ENCODE data around the gene LRRC4C.

LRRC4C gene

DNA sequence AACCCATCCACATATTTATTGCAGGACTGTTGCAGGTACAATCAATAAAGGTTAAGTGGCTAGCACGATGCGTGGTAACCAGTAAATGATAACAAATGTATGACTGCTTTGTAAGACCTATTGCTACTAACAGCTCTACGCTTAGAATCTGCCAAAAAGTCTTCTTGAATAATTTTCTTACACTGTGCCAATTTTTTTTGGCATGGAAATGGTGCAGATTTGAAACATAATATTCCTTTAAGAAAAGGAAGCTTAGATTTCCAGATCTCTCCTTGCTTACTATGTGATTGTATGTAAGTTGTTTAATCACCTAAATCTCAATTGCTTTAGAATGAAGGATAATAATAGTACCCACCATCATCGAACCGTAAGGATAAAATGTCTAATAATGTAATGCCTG is 192.0 kb downstream of the LRRC4C start:
- DNase-seq (ENCODE audit: low read depth in 2 of 2, low spot score in 1 of 2): no peak

DNA sequence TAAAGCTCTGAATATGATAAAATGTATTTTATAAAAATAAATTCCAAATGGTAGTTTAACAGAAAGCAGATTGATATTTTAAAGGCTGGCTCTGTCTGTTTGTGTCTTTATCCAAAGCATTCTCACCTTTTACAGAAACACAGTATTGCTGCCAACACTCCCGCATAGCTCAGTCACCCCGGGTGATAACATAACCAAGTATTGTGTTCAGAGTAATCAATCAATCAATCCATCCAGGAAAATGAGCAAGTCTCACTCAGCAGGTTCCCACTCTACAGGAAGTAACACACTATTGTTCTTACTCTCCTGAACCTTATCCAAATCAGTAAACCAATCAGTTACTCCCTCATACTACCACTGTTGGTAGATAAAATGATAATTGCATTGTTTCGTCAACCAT is 203.4 kb downstream of the LRRC4C start:
- DNase-seq (ENCODE audit: low read depth in 2 of 2, low spot score in 1 of 2): no peak

DNA sequence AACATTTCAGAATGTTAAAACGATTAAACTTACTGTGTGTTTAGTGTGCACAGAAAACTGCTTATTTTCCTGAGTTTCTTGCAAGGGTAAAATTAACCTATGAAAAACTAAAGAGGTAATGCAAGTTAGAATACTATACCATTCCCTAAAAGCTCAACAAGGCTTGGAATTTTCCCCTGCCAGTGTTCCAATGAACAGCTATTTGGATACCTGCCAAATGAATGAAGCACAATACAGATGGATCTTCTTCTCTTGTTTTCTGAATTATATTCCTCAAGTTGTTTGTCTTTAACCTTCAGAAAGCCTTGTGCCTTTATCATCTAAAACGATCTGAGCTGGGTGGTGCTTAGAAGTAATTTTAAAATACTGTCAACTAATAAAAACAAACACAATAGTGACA is 204.5 kb downstream of the LRRC4C start:
- DNase-seq (ENCODE audit: low read depth in 2 of 2, low spot score in 1 of 2): no peak

DNA sequence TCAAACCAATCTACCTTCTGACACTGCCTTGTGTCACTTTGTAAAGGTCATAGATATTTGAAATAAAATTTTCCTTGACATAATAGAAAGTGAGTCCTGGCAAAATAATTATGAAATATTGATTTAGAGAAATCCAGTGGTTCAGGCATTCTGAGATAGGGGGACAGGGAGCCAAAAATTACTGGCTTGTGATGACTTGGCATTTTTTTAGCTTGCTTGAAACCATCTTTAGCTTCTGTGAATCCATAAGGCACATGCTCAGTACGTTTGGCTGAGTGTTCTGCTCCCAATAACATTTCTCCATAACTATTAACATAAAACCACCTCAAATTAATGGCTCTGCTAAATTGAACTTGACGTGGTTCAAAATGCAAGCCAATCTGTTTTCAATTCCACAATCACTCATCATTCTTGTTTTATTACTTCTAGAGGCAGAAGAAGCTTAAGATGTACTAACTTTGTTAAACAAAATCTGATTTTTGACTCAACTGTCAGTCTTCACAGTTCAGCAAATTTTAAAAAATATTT is 209.0 kb downstream of the LRRC4C start:
- no peak for DNase-seq (ENCODE audit: low read depth in 2 of 2, low spot score in 1 of 2)

DNA sequence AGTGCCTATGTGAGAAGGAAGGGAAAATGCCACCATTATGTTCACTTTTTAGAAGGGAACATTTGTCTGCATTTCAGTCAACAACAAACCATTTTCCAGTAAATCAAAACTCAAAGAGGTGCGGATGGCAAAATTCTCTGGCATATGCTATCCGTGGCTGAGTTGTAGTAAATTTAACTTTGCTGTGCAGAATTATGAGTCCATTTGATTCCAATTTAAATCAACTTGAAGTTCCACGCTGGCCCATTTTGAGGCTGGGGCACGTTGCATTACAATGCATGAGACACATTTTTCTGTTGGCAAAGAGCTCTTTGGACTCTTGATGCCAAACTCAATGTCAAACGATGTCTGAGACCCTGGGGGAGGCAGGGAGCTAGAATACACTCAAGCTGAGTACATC is 211.8 kb downstream of the LRRC4C start:
- DNase-seq (ENCODE audit: low read depth in 2 of 2, low spot score in 1 of 2): no peak

- DNase-seq (ENCODE audit: low read depth in 2 of 2, low spot score in 1 of 2): no peak
Measured at GRCh38 chr11:41246399-41246745, 213.1 kb downstream of the LRRC4C start.

GRCh38 chr11:41245704-41246398 is 213.6 kb downstream of the LRRC4C start:
- DNase-seq (ENCODE audit: low read depth in 2 of 2, low spot score in 1 of 2): no peak

DNA sequence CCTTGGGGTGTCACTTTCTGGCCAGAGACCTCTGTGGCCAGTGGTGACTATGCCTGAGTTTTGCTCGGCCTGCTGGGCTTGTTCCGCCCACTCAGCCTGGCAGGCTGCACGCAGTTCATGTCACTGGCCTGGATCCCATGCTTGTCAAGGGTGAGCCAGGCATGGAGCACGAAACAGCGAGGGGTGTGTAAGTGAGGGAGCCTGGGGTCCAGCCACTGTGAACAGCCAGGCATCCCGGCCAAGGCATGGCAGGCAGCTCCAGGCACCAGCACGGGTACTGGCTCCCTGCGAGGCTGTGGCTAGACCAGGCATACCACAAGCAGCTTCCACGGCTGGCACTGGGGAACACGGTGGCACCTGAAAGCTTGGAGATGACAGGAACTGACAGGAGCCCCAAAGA is 214.3 kb downstream of the LRRC4C start:
- DNase-seq (ENCODE audit: low read depth in 2 of 2, low spot score in 1 of 2): no peak

DNA sequence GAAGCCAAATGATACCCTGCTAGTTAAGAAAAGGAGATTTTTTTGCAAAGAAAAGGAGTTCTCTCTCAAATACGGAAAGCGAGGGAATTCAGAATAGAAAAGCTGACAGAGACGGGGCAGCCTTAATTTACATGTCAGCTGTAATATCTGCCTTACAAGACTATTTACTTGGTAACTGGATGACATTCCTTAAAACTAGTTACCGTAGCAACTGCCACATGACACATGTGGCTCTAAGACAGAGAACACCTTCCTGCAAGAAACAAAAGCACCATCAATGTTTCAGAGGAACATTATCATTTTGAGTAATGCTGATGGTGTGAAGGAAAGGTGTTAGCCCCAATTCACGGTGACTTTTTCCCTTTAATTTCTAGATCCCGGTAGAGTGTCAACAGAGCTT is 222.1 kb downstream of the LRRC4C start:
- DNase-seq (ENCODE audit: low read depth in 2 of 2, low spot score in 1 of 2): no peak

GRCh38 chr11:41235668-41236067 is 223.8 kb downstream of the LRRC4C start:
- no peak for DNase-seq (ENCODE audit: low read depth in 2 of 2, low spot score in 1 of 2)

DNA sequence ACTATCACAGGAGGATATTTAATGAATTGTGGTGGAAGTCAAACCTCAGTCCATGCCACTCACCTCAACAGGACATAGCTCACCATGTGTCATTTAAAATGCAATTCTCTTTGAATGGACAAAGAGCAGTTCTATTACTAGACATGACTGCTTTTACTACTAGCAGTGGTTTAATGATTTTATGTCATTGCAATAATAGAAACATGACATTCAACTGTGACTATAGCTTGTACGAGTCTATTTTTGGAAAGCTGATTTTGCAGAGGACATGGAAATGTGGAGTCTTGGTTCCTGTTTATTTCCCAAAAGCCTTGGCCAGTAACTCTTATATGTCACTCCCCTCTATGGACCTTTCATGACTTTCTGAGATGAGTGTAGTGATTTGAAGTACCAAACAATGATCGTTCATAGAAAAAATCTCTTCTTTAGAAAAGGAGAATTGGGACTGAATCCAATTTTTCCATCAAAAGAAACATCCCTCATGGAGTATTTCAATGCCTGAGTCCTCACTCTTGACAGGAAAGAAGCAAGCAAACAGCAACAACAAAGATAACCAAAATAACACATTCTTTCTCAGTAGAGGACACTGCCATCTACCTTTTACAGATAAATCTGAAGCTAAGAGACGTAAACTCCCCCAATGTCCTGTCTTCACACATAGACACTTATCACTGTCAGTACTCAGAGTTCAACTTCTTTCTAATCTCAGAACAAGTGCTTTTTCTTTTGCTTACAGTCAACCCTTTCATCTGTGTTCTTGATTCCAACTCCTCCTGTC is 233.4 kb downstream of the LRRC4C start:
- no peak for DNase-seq (ENCODE audit: low read depth in 2 of 2, low spot score in 1 of 2)

DNA sequence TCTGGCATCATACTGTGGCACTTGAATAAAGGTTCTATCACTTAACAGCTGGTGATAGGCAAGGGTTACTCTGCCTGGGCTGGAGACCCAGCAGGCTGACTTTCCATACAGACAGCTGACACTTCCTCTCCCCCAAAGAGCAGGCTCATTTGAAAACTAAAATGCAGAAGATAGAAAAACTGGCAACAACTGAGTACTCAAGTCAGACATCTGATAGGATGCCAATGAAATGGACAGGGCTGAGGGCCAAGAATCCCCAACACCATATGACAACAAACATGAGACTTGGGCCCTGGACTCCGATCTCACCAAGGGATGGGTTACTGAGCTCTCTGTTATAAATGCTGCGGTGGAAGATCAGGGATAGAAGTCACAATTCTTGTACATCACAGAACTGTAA is 237.2 kb downstream of the LRRC4C start:
- DNase-seq (ENCODE audit: low read depth in 2 of 2, low spot score in 1 of 2): no peak

- no peak for DNase-seq (ENCODE audit: low read depth in 2 of 2, low spot score in 1 of 2)
Measured at GRCh38 chr11:41206388-41206787, 253.1 kb downstream of the LRRC4C start.

DNA sequence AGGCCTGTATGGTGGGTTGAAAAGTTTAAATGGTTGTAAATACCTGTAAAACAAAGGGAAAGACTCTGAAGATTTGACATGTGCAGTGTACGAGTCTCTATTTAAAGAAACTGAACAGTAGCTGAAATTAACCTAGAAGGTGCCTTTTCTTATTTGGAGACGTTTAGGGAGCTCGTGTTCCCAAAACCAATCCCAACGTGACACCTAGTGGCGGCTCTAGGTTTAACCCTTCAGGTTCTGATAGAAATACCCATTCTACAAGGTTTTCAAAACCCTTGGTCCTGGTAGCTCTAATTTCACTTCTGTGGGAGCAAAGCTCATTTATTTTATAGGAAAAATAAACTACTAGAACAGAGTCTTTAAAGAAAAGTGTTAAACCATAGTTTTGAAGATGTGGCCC is 258.3 kb downstream of the LRRC4C start:
- DNase-seq (ENCODE audit: low read depth in 2 of 2, low spot score in 1 of 2): no peak

DNA sequence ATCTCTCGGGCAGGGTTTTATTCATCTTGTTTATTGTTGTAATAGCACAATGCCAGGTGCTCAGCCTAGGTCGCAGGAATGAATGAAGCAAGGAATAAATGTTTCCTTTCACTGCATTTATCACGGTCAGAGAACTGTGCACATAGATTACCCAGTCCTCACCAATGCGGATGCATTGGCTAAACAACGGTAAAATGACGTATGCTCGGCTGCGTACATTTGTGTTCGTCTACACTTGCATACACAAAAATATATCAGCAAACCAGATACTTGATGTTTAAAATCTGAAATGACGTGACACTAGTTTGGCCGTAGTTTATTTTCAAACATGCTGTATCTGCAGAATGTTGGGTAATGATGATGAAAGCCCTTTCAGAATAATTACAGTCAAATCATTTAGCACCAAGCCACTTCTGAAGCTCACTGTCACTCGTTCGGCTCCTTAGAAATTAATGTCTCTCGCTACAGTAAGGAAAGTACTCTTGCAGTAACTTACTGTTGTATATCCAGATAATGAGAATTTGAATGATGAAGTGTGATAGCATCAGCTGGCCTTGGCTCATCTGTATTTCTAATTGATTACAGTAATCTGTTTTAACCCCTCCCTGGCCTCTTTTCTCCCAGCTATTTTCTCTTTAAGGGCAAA is 268.9 kb downstream of the LRRC4C start:
- no peak for DNase-seq (ENCODE audit: low read depth in 2 of 2, low spot score in 1 of 2)

- no peak for DNase-seq (ENCODE audit: low read depth in 2 of 2, low spot score in 1 of 2)
Measured at GRCh38 chr11:41189701-41190436, 269.6 kb downstream of the LRRC4C start.

- no peak for DNase-seq (ENCODE audit: low read depth in 2 of 2, low spot score in 1 of 2)
Measured at GRCh38 chr11:41177791-41178190, 281.7 kb downstream of the LRRC4C start.

GRCh38 chr11:41175304-41175972 is 284.0 kb downstream of the LRRC4C start:
- no peak for DNase-seq (ENCODE audit: low read depth in 2 of 2, low spot score in 1 of 2)

DNA sequence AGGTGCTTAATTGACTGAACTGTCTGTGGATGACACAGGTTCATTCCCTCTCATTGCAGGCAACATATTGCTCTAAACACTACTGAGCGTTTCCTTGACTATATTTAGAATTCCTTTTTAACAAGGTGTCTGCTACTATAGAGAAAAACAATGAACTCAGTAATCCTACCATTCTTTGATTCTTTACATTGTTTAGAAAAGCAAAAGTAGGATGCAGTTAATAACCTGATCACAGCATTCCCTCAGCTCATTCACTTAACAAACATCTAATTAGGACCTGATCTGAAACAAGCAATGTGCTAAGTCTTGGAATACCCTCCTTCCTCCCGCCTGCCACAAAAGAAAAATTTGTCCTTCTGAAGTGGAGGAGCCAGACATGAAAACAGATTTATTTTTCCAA is 313.1 kb downstream of the LRRC4C start:
- DNase-seq (ENCODE audit: low read depth in 2 of 2, low spot score in 1 of 2): no peak

DNA sequence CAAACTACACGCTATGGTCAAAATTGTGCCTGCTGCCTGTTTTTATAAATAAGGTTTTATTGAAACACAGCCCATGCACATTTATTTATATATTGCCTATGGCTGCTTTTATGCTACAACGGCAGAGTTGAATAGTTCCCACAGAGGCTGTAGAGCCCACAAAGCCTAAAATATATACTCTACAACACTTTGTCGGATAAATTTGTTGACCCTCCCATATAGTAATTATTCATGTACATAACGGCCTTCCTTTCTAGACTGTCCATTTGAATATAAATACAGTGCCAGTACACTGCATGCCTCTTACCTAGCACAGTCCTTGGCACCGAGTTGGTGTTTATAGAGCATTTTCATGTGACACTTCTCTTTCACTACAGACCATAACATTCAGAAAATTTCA is 314.0 kb downstream of the LRRC4C start:
- DNase-seq (ENCODE audit: low read depth in 2 of 2, low spot score in 1 of 2): no peak

GRCh38 chr11:41134971-41135370 is 324.5 kb downstream of the LRRC4C start:
- no peak for DNase-seq (ENCODE audit: low read depth in 2 of 2, low spot score in 1 of 2)

Measured in stimulated activated CD8-positive, alpha-beta memory T cell treated with anti-CD3 and anti-CD28 coated beads, Interleukin-4, amount 100 ng/mL, for 1 hour (primary cell).